H1 (cell line): ENCODE measurements around the gene THBS3. TPM values are rescaled to one million over a fixed set of nuclear protein-coding genes. Genes with fewer than 3 reads are reported as not detected.
A peak's percentile ranks its signal among the peaks of the same experiment; 100 is the strongest.

Source experiments
- CREB1 ChIP-seq: IDR thresholded peaks from 2 replicates; pipeline ENCODE4 v1.6.1; 2012; ENCODE audit warnings: inconsistent platforms
- HDAC2 ChIP-seq, 2 experiments: fragments of 300-600 bp in 1 of 2; sonication (generic) in 1 of 2; IDR thresholded peaks; 2 replicates each; pipeline ENCODE4 v1.6.1; 2011 to 2012; ENCODE audit warnings: low read depth in 2 of 2, low read length in 2 of 2, mild to moderate bottlenecking in 2 of 2, moderate library complexity in 2 of 2, borderline replicate concordance in 1 of 2, inconsistent platforms in 1 of 2
- JUND ChIP-seq: IDR thresholded peaks from 2 replicates; pipeline ENCODE4 v1.6.1; 2011; ENCODE audit warnings: mild to moderate bottlenecking, improper control_type of control experiment, low read length
- POU5F1 ChIP-seq: IDR thresholded peaks from 2 replicates; pipeline ENCODE4 v1.6.1; 2011; ENCODE audit warnings: low read depth, mild to moderate bottlenecking, low read length, moderate library complexity
- RAD21 ChIP-seq, 2 experiments: IDR thresholded peaks in 1 of 2; conservative IDR thresholded peaks in 1 of 2; 2 replicates each; pipeline ENCODE4 v1.6.1; 2011; ENCODE audit warnings: low read depth in 2 of 2, low read length in 2 of 2, improper control_type of control experiment in 1 of 2, inconsistent platforms in 1 of 2, mild to moderate bottlenecking in 1 of 2, moderate library complexity in 1 of 2
- YY1 ChIP-seq: IDR thresholded peaks from 2 replicates; pipeline ENCODE4 v1.6.1; 2011; ENCODE audit warnings: low read depth, mild to moderate bottlenecking, low read length
- polyA plus RNA-seq, 7 experiments: library from polyadenylated mRNA; depleted of rRNA in 3 of 7; stranded (reverse) in 5 of 7; unstranded in 2 of 7; fragments of >200 nt in 5 of 7; fragments of 200-250 nt in 2 of 7; gene quantifications; 1 replicate in 5 of 7; 2 replicates in 1 of 7; 4 replicates in 1 of 7; pipeline versions ENCODE4 v1.2.1 to v1.2.3, GENCODE V29; 2011 to 2013; ENCODE audit warnings: missing spikeins in 2 of 7, mixed read lengths in 2 of 7
- total RNA-seq: library from RNA; stranded (reverse); fragmentation: NEBNext Ultra II Directional; extraction: Animal tissue kit (Norgen Biotek cat#: 25700); gene quantifications from 2 replicates; pipeline ENCODE4 v1.2.1, GENCODE V29; 2021
- TF ChIP-seq, protein P1 (sequence below): IDR thresholded peaks from 2 replicates; pipeline ENCODE4 v1.6.1; 2011; ENCODE audit warnings: low read depth, mild to moderate bottlenecking, low read length; ENCODE audit not compliant: insufficient read depth
- TF ChIP-seq, protein P2 (sequence below): fragments of 300-600 bp; sonication (generic); IDR thresholded peaks from 2 replicates; pipeline ENCODE4 v1.7.1; 2012; ENCODE audit warnings: low read length, moderate library complexity, mild to moderate bottlenecking, inconsistent platforms; ENCODE audit not compliant: insufficient replicate concordance

Gene THBS3
- total and polyA plus RNA-seq, 2 of the 8 experiments (the other 6 are each of a cell fraction or from before 2014, with no cell fraction given): 3.0 to 3.5 TPM

DNA sequence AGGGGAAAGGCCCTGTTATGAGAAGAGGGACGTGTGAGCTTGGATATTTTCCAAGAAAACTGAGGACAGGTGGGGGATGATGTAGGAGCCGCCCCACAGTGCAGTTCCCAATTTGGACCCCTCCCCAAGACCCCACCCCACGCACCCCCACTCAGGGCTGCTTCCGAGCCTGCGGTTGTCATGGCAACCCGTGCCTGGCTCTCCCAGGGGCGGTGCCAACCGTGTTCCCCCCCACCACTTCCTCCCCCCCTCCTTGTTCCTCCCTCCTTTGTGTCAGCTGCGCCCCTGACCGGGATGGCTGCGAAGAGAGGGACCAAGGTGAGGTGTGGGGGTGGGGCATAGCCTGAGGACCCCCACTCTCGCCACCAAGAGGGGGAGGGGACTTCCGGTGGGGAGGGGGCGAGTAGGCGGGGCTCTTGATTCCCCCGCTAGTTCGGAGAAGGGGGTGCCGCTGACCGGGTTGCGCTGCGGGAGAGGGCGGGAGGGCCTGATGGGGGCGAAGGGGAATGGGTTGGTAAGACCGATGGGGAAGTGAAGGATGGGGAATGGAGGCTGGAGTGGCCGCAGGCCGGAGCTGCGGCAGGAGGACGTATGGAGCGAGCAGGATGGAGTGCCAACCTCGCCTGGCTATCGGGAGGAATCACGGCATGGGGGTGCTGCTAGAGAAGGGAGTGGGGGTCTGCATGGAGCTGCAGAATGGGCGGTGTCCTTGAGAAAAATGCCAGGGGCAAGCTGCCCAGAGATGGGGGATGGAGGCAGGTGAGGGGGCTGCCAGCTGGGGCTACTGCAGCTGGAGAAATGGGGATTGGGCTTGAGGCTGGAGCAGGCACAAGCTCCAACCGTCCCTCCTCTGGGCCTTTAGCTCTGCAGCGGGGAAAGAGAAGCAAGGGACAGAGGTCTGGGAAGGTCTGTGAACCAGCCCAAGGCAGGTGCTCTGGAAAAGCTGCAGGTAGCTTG is 33.1 kb downstream of the THBS3 start (continued):
- TF ChIP-seq RAD21 (IDR thresholded peaks at IDR 0.05 in 1 of 2, conservative IDR thresholded peaks at IDR 0.05 in 1 of 2; ENCODE audit: low read depth in 2 of 2, low read length in 2 of 2): no peak
- TF ChIP-seq JUND: no peak
- TF ChIP-seq, protein P1, sequence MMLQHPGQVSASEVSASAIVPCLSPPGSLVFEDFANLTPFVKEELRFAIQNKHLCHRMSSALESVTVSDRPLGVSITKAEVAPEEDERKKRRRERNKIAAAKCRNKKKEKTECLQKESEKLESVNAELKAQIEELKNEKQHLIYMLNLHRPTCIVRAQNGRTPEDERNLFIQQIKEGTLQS: no peak
- TF ChIP-seq POU5F1: no peak
- peak in 1 of 2 experiments; percentile 81; a peak in 1 of 4 replicates for TF ChIP-seq HDAC2 (IDR thresholded peaks at IDR 0.05; ENCODE audit: borderline replicate concordance in 1 of 2, low read depth in 2 of 2, low read length in 2 of 2)
- TF ChIP-seq, protein P2, sequence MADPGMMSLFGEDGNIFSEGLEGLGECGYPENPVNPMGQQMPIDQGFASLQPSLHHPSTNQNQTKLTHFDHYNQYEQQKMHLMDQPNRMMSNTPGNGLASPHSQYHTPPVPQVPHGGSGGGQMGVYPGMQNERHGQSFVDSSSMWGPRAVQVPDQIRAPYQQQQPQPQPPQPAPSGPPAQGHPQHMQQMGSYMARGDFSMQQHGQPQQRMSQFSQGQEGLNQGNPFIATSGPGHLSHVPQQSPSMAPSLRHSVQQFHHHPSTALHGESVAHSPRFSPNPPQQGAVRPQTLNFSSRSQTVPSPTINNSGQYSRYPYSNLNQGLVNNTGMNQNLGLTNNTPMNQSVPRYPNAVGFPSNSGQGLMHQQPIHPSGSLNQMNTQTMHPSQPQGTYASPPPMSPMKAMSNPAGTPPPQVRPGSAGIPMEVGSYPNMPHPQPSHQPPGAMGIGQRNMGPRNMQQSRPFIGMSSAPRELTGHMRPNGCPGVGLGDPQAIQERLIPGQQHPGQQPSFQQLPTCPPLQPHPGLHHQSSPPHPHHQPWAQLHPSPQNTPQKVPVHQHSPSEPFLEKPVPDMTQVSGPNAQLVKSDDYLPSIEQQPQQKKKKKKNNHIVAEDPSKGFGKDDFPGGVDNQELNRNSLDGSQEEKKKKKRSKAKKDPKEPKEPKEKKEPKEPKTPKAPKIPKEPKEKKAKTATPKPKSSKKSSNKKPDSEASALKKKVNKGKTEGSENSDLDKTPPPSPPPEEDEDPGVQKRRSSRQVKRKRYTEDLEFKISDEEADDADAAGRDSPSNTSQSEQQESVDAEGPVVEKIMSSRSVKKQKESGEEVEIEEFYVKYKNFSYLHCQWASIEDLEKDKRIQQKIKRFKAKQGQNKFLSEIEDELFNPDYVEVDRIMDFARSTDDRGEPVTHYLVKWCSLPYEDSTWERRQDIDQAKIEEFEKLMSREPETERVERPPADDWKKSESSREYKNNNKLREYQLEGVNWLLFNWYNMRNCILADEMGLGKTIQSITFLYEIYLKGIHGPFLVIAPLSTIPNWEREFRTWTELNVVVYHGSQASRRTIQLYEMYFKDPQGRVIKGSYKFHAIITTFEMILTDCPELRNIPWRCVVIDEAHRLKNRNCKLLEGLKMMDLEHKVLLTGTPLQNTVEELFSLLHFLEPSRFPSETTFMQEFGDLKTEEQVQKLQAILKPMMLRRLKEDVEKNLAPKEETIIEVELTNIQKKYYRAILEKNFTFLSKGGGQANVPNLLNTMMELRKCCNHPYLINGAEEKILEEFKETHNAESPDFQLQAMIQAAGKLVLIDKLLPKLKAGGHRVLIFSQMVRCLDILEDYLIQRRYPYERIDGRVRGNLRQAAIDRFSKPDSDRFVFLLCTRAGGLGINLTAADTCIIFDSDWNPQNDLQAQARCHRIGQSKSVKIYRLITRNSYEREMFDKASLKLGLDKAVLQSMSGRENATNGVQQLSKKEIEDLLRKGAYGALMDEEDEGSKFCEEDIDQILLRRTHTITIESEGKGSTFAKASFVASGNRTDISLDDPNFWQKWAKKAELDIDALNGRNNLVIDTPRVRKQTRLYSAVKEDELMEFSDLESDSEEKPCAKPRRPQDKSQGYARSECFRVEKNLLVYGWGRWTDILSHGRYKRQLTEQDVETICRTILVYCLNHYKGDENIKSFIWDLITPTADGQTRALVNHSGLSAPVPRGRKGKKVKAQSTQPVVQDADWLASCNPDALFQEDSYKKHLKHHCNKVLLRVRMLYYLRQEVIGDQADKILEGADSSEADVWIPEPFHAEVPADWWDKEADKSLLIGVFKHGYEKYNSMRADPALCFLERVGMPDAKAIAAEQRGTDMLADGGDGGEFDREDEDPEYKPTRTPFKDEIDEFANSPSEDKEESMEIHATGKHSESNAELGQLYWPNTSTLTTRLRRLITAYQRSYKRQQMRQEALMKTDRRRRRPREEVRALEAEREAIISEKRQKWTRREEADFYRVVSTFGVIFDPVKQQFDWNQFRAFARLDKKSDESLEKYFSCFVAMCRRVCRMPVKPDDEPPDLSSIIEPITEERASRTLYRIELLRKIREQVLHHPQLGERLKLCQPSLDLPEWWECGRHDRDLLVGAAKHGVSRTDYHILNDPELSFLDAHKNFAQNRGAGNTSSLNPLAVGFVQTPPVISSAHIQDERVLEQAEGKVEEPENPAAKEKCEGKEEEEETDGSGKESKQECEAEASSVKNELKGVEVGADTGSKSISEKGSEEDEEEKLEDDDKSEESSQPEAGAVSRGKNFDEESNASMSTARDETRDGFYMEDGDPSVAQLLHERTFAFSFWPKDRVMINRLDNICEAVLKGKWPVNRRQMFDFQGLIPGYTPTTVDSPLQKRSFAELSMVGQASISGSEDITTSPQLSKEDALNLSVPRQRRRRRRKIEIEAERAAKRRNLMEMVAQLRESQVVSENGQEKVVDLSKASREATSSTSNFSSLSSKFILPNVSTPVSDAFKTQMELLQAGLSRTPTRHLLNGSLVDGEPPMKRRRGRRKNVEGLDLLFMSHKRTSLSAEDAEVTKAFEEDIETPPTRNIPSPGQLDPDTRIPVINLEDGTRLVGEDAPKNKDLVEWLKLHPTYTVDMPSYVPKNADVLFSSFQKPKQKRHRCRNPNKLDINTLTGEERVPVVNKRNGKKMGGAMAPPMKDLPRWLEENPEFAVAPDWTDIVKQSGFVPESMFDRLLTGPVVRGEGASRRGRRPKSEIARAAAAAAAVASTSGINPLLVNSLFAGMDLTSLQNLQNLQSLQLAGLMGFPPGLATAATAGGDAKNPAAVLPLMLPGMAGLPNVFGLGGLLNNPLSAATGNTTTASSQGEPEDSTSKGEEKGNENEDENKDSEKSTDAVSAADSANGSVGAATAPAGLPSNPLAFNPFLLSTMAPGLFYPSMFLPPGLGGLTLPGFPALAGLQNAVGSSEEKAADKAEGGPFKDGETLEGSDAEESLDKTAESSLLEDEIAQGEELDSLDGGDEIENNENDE: no peak
- peak; percentile 32; the same call in 1 of the 2 replicates for TF ChIP-seq CREB1
- TF ChIP-seq YY1: no peak
